Measurements from ENCODE around the gene TIMM13. TPM values are rescaled to one million over a fixed set of nuclear protein-coding genes. Genes with fewer than 3 reads are reported as not detected.

The TIMM13 gene
- total and polyA plus RNA-seq, 2 donors from 2014 or later, result 69.7 to 188 TPM

- FAIRE-seq (no peak), DNase-seq (no peak)
- Histone ChIP-seq H3K36me3 (ENCODE audit: control insufficient read depth in 2 of 3, insufficient read depth in 3 of 3, low read length in 3 of 3) (peaks cover 2 to 10% (median 4%) of the 10 kb centered on the region in 3 donors), H3K4me3 (ENCODE audit: low read length in 3 of 3) (no peak overlapping the region), H3K9ac (ENCODE audit: low read length in 3 of 3) (no peak overlapping the region), H3K4me1 (ENCODE audit: control insufficient read depth in 2 of 3, insufficient read depth in 2 of 3, low read depth in 1 of 3, low read length in 3 of 3) (no peaks in the 10 kb centered on the region), H3K27me3 (ENCODE audit: control insufficient read depth, insufficient read depth, low read length) (no peaks in the 10 kb centered on the region), H3K27ac (ENCODE audit: low read depth in 2 of 2, low read length in 2 of 2) (no peak overlapping the region), H3K9me3 (ENCODE audit: control insufficient read depth in 2 of 3, insufficient read depth in 1 of 3, low read length in 3 of 3) (no peaks in the 10 kb centered on the region)
- TF ChIP-seq CTCF (IDR thresholded peaks at IDR 0.05; ENCODE audit: borderline replicate concordance, extremely low read depth, insufficient read depth), result no peak
- intact Hi-C loops (cut with DNase I), result no loop called here
Measured at GRCh38 chr19:2441096-2441752, 13.8 kb upstream of the TIMM13 start.

- Histone ChIP-seq H3K9me3 (ENCODE audit: control insufficient read depth in 2 of 3, insufficient read depth in 1 of 3, low read length in 3 of 3) (no peaks in the 10 kb centered on the region), H3K36me3 (ENCODE audit: control insufficient read depth in 2 of 3, insufficient read depth in 3 of 3, low read length in 3 of 3) (peaks cover 2 to 10% (median 4%) of the 10 kb centered on the region in 3 donors), H3K4me3 (ENCODE audit: low read length in 3 of 3) (no peak overlapping the region), H3K27me3 (ENCODE audit: control insufficient read depth, insufficient read depth, low read length) (no peaks in the 10 kb centered on the region), H3K27ac (ENCODE audit: low read depth in 2 of 2, low read length in 2 of 2) (no peak overlapping the region), H3K4me1 (ENCODE audit: control insufficient read depth in 2 of 3, insufficient read depth in 2 of 3, low read depth in 1 of 3, low read length in 3 of 3) (no peaks in the 10 kb centered on the region), H3K9ac (ENCODE audit: low read length in 3 of 3) (no peak overlapping the region)
- TF ChIP-seq CTCF (IDR thresholded peaks at IDR 0.05; ENCODE audit: borderline replicate concordance, extremely low read depth, insufficient read depth), result no peak
- FAIRE-seq (no peak), DNase-seq (no peak)
- intact Hi-C loops (cut with DNase I), result no loop called here
Measured at GRCh38 chr19:2440515-2440914, 13.1 kb upstream of the TIMM13 start.

- intact Hi-C loops (cut with DNase I), result no loop called here
- H3K27me3 ChIP-seq (ENCODE audit: control insufficient read depth, insufficient read depth, low read length), result no peaks in the 10 kb centered on the region
- H3K4me3 ChIP-seq (ENCODE audit: low read length in 3 of 3), result no peak overlapping the region
- H3K9me3 ChIP-seq (ENCODE audit: control insufficient read depth in 2 of 3, insufficient read depth in 1 of 3, low read length in 3 of 3), result no peaks in the 10 kb centered on the region
- FAIRE-seq (no peak), DNase-seq (no peak)
- no peak overlapping the region for H3K27ac ChIP-seq (ENCODE audit: low read depth in 2 of 2, low read length in 2 of 2)
- no peak for TF ChIP-seq CTCF (IDR thresholded peaks at IDR 0.05; ENCODE audit: borderline replicate concordance, extremely low read depth, insufficient read depth)
- no peaks in the 10 kb centered on the region for H3K4me1 ChIP-seq (ENCODE audit: control insufficient read depth in 2 of 3, insufficient read depth in 2 of 3, low read depth in 1 of 3, low read length in 3 of 3)
- H3K9ac ChIP-seq (ENCODE audit: low read length in 3 of 3), result no peak overlapping the region
- peaks cover 2 to 10% (median 4%) of the 10 kb centered on the region in 3 donors for H3K36me3 ChIP-seq (ENCODE audit: control insufficient read depth in 2 of 3, insufficient read depth in 3 of 3, low read length in 3 of 3)
Measured at GRCh38 chr19:2438178-2438577, 10.8 kb upstream of the TIMM13 start.

GRCh38 chr19:2436926-2437325, 9.5 kb upstream of the TIMM13 start:
- no peaks in the 10 kb centered on the region for H3K4me1 ChIP-seq (ENCODE audit: control insufficient read depth in 2 of 3, insufficient read depth in 2 of 3, low read depth in 1 of 3, low read length in 3 of 3)
- no peak for TF ChIP-seq CTCF (IDR thresholded peaks at IDR 0.05; ENCODE audit: borderline replicate concordance, extremely low read depth, insufficient read depth)
- H3K4me3 ChIP-seq (ENCODE audit: low read length in 3 of 3), result no peak overlapping the region
- DNase-seq, result no peak
- FAIRE-seq, result no peak
- intact Hi-C loops (cut with DNase I), result no loop called here
- no peak overlapping the region for H3K27ac ChIP-seq (ENCODE audit: low read depth in 2 of 2, low read length in 2 of 2)
- peaks cover 2 to 10% (median 4%) of the 10 kb centered on the region in 3 donors for H3K36me3 ChIP-seq (ENCODE audit: control insufficient read depth in 2 of 3, insufficient read depth in 3 of 3, low read length in 3 of 3)
- H3K9me3 ChIP-seq (ENCODE audit: control insufficient read depth in 2 of 3, insufficient read depth in 1 of 3, low read length in 3 of 3), result no peaks in the 10 kb centered on the region
- no peaks in the 10 kb centered on the region for H3K27me3 ChIP-seq (ENCODE audit: control insufficient read depth, insufficient read depth, low read length)
- no peak overlapping the region for H3K9ac ChIP-seq (ENCODE audit: low read length in 3 of 3)
